ENCODE data around the gene FILIP1L.

Gene FILIP1L

GRCh38 chr3:100140976-100141375 is 26.7 kb upstream of the FILIP1L start:
- no peak overlapping the region for H3K27ac Mint-ChIP-seq
- H3K4me1 Mint-ChIP-seq, result no peaks in the 10 kb centered on the region
- H3K4me3 Mint-ChIP-seq, result no peak overlapping the region
- peaks cover 8% of the 10 kb centered on the region for H3K9me3 Mint-ChIP-seq
- H3K36me3 Mint-ChIP-seq, result peaks cover 20% of the 10 kb centered on the region
- no peaks in the 10 kb centered on the region for H3K27me3 Mint-ChIP-seq

- peaks cover 6% of the 10 kb centered on the region for H3K36me3 Mint-ChIP-seq
- H3K4me3 Mint-ChIP-seq, result no peak overlapping the region
- H3K27me3 Mint-ChIP-seq, result no peaks in the 10 kb centered on the region
- H3K4me1 Mint-ChIP-seq, result no peaks in the 10 kb centered on the region
- peaks cover 3% of the 10 kb centered on the region for H3K9me3 Mint-ChIP-seq
- no peak overlapping the region for H3K27ac Mint-ChIP-seq
These were observed 22.6 kb upstream of the FILIP1L start for GRCh38 chr3:100136921-100137320.

GRCh38 chr3:100131241-100131640 is 16.9 kb upstream of the FILIP1L start:
- peaks cover 6% of the 10 kb centered on the region for H3K36me3 Mint-ChIP-seq
- H3K9me3 Mint-ChIP-seq, result no peaks in the 10 kb centered on the region
- H3K4me3 Mint-ChIP-seq, result no peak overlapping the region
- H3K4me1 Mint-ChIP-seq, result no peaks in the 10 kb centered on the region
- H3K27me3 Mint-ChIP-seq, result no peaks in the 10 kb centered on the region
- H3K27ac Mint-ChIP-seq, result no peak overlapping the region

- no peaks in the 10 kb centered on the region for H3K27me3 Mint-ChIP-seq
- H3K4me3 Mint-ChIP-seq, result no peak overlapping the region
- no peaks in the 10 kb centered on the region for H3K9me3 Mint-ChIP-seq
- H3K4me1 Mint-ChIP-seq, result no peaks in the 10 kb centered on the region
- H3K27ac Mint-ChIP-seq, result no peak overlapping the region
- peaks cover 6% of the 10 kb centered on the region for H3K36me3 Mint-ChIP-seq
These were observed 15.6 kb upstream of the FILIP1L start for GRCh38 chr3:100129941-100130340.

GRCh38 chr3:100128565-100128964 is 14.3 kb upstream of the FILIP1L start:
- Mint-ChIP-seq H3K9me3 (no peaks in the 10 kb centered on the region), H3K27me3 (no peaks in the 10 kb centered on the region), H3K4me3 (no peak overlapping the region), H3K27ac (no peak overlapping the region), H3K4me1 (no peaks in the 10 kb centered on the region), H3K36me3 (peaks cover 7% of the 10 kb centered on the region)

- Mint-ChIP-seq H3K9me3 (no peaks in the 10 kb centered on the region), H3K4me3 (no peak overlapping the region), H3K4me1 (no peaks in the 10 kb centered on the region), H3K27me3 (no peaks in the 10 kb centered on the region), H3K27ac (no peak overlapping the region), H3K36me3 (peaks cover 7% of the 10 kb centered on the region)
These were observed 13.5 kb upstream of the FILIP1L start for GRCh38 chr3:100127792-100128191.

- Mint-ChIP-seq H3K27me3 (no peaks in the 10 kb centered on the region), H3K9me3 (no peaks in the 10 kb centered on the region), H3K4me3 (no peak overlapping the region), H3K27ac (no peak overlapping the region), H3K36me3 (peaks cover 7% of the 10 kb centered on the region), H3K4me1 (no peaks in the 10 kb centered on the region)
These were observed 11.0 kb upstream of the FILIP1L start for GRCh38 chr3:100125161-100125938.

- Mint-ChIP-seq H3K4me1 (no peaks in the 10 kb centered on the region), H3K4me3 (no peak overlapping the region), H3K36me3 (peaks cover 7% of the 10 kb centered on the region), H3K27me3 (no peaks in the 10 kb centered on the region), H3K9me3 (no peaks in the 10 kb centered on the region), H3K27ac (no peak overlapping the region)
These were observed 10.0 kb upstream of the FILIP1L start for GRCh38 chr3:100124201-100124761.

GRCh38 chr3:100123112-100123511 is 8.8 kb upstream of the FILIP1L start:
- Mint-ChIP-seq H3K27ac (no peak overlapping the region), H3K4me1 (no peaks in the 10 kb centered on the region), H3K4me3 (no peak overlapping the region), H3K9me3 (no peaks in the 10 kb centered on the region), H3K36me3 (peaks cover 9% of the 10 kb centered on the region), H3K27me3 (no peaks in the 10 kb centered on the region)

GRCh38 chr3:100122321-100122720 is 8.0 kb upstream of the FILIP1L start:
- no peak overlapping the region for H3K27ac Mint-ChIP-seq
- peaks cover 9% of the 10 kb centered on the region for H3K36me3 Mint-ChIP-seq
- no peaks in the 10 kb centered on the region for H3K4me1 Mint-ChIP-seq

GRCh38 chr3:100120693-100121092 is 6.4 kb upstream of the FILIP1L start:
- H3K9me3 Mint-ChIP-seq, result no peaks in the 10 kb centered on the region
- H3K36me3 Mint-ChIP-seq, result peaks cover 9% of the 10 kb centered on the region
- H3K27me3 Mint-ChIP-seq, result no peaks in the 10 kb centered on the region
- no peak overlapping the region for H3K27ac Mint-ChIP-seq
- H3K4me1 Mint-ChIP-seq, result no peaks in the 10 kb centered on the region
- H3K4me3 Mint-ChIP-seq, result no peak overlapping the region

More at GRCh38 chr3:100122321-100122720, 8.0 kb upstream of the FILIP1L start:
- Mint-ChIP-seq H3K9me3 (no peaks in the 10 kb centered on the region), H3K27me3 (no peaks in the 10 kb centered on the region), H3K4me3 (no peak overlapping the region)

- H3K4me3 Mint-ChIP-seq, result no peak overlapping the region
- no peak overlapping the region for H3K27ac Mint-ChIP-seq
- H3K36me3 Mint-ChIP-seq, result peaks cover 9% of the 10 kb centered on the region
- no peaks in the 10 kb centered on the region for H3K9me3 Mint-ChIP-seq
- H3K27me3 Mint-ChIP-seq, result no peaks in the 10 kb centered on the region
- H3K4me1 Mint-ChIP-seq, result no peaks in the 10 kb centered on the region
These were observed 5.7 kb upstream of the FILIP1L start for GRCh38 chr3:100120012-100120411.

- Mint-ChIP-seq H3K4me1 (no peaks in the 10 kb centered on the region), H3K27me3 (no peaks in the 10 kb centered on the region), H3K9me3 (no peaks in the 10 kb centered on the region), H3K27ac (no peak overlapping the region), H3K36me3 (peaks cover 5% of the 10 kb centered on the region), H3K4me3 (no peak overlapping the region)
These were observed 2.8 kb upstream of the FILIP1L start for GRCh38 chr3:100117093-100117492.

GRCh38 chr3:100113723-100114412 is 433 bp downstream of the FILIP1L start:
- Mint-ChIP-seq H3K4me3 (no peak overlapping the region), H3K27ac (no peak overlapping the region)

GRCh38 chr3:100111728-100112127 is 2.6 kb downstream of the FILIP1L start:
- Mint-ChIP-seq H3K4me3 (no peak overlapping the region), H3K27ac (no peak overlapping the region), H3K4me1 (peaks cover under 1% of the 10 kb centered on the region), H3K9me3 (no peaks in the 10 kb centered on the region), H3K27me3 (no peaks in the 10 kb centered on the region), H3K36me3 (peaks cover 8% of the 10 kb centered on the region)

More at GRCh38 chr3:100113723-100114412, 433 bp downstream of the FILIP1L start:
- Mint-ChIP-seq H3K36me3 (peaks cover 8% of the 10 kb centered on the region), H3K27me3 (no peaks in the 10 kb centered on the region), H3K9me3 (no peaks in the 10 kb centered on the region), H3K4me1 (no peaks in the 10 kb centered on the region)

- Mint-ChIP-seq H3K9me3 (no peaks in the 10 kb centered on the region), H3K36me3 (peaks cover 5% of the 10 kb centered on the region), H3K27me3 (no peaks in the 10 kb centered on the region), H3K27ac (no peak overlapping the region), H3K4me3 (no peak overlapping the region), H3K4me1 (peaks cover 14% of the 10 kb centered on the region)
These were observed 4.1 kb downstream of the FILIP1L start for GRCh38 chr3:100110162-100110561.
